K562 (cell line): ENCODE data around the gene MYO3B. TPM values are rescaled to one million over a fixed set of nuclear protein-coding genes. Genes with fewer than 3 reads are reported as not detected.

Experiments used
- ATAC-seq: fragments of 200-7000 bp; cut with Tn5 transposase; 3 replicates; pipeline ENCODE4 v1.9.1; 2020; ENCODE audit warnings: moderate library complexity
- BruUV-seq: library from RNA; stranded (reverse); fragments of 400-500 nt; replicated peaks from 2 replicates; lab custom pipeline; 2021; lab: Mats Ljungman, UMichigan
- CTCF ChIA-PET: fragments of 300-600 bp; formaldehyde crosslinking; extraction: SDS; loops from one replicate; lab custom pipeline; 2021; ENCODE audit warnings: low intra/inter-chr PET ratio; lab: Yijun Ruan, JAX
- POLR2A ChIA-PET: fragments of 300-600, 350-650 bp; sonication (Branson Sonifier 250); formaldehyde crosslinking; extraction: SDS; loops from one replicate; lab custom pipeline; 2021; ENCODE audit warnings: antibody characterized with exemption, inconsistent platforms; lab: Yijun Ruan, JAX
- DNase-seq, 4 experiments: peaks; one replicate each; pipeline versions ENCODE4 v3.0.0 to v3.0.0-alpha.2; 2011 to 2018; ENCODE audit warnings: low spot score in 3 of 4, mixed read lengths in 3 of 4; ENCODE audit errors: extremely low read depth in 1 of 4
- FAIRE-seq: peaks from 2 replicates; lab custom pipeline; 2011; peaks lifted over from hg19 to GRCh38; lab: Jason Lieb, UNC
- H2AFZ ChIP-seq: 2 replicates; pipeline ENCODE4 v1.6.0; 2011; ENCODE audit warnings: low read depth, low read length, control low read depth, inconsistent platforms
- H3K27ac ChIP-seq: fragments of 200-600 bp; 3 replicates; pipeline ENCODE4 v1.8.0; 2011; ENCODE audit warnings: low read depth, mild to moderate bottlenecking, control low read depth, inconsistent platforms, low read length, moderate library complexity, mixed read lengths; ENCODE audit errors: extremely low read depth
- H3K27me3 ChIP-seq, 2 experiments: fragments of 300-600 bp in 1 of 2; 2 replicates in 1 of 2; 3 replicates in 1 of 2; pipeline versions ENCODE4 v1.6.0 to v1.8.0; 2011; ENCODE audit warnings: inconsistent platforms in 2 of 2, low read length in 2 of 2, mild to moderate bottlenecking in 1 of 2, mixed read lengths in 1 of 2, moderate library complexity in 1 of 2; ENCODE audit not compliant: control insufficient read depth in 2 of 2, insufficient read depth in 2 of 2
- H3K36me3 ChIP-seq: fragments of 300-600 bp; 3 replicates; pipeline ENCODE4 v1.8.0; 2011; ENCODE audit warnings: mild to moderate bottlenecking, low read length, inconsistent platforms; ENCODE audit not compliant: control insufficient read depth, insufficient read depth
- H3K4me1 ChIP-seq, 2 experiments: fragments of 200-600 bp in 1 of 2; replicated peaks in 1 of 2; 2 replicates in 1 of 2; 3 replicates in 1 of 2; pipeline versions ENCODE4 v1.5.1 to v1.8.0; 2011; ENCODE audit warnings: inconsistent platforms in 2 of 2, low read length in 2 of 2, mild to moderate bottlenecking in 1 of 2, mixed read lengths in 1 of 2, moderate library complexity in 1 of 2; ENCODE audit not compliant: control insufficient read depth in 2 of 2, insufficient read depth in 2 of 2
- H3K4me2 ChIP-seq: 2 replicates; pipeline ENCODE4 v1.6.1; 2011; ENCODE audit warnings: low read length, control low read depth, inconsistent platforms, mixed read lengths; ENCODE audit not compliant: insufficient read depth
- H3K4me3 ChIP-seq: fragments of 200-600 bp; sonication (generic), shearing (Covaris generic); 2 replicates; pipeline ENCODE4 v1.5.1; 2016; ENCODE audit warnings: control low read depth, inconsistent platforms
- H3K79me2 ChIP-seq: fragments of 200-600 bp; 3 replicates; pipeline ENCODE4 v1.8.0; 2011; ENCODE audit warnings: low read length, inconsistent platforms; ENCODE audit not compliant: control insufficient read depth, insufficient read depth
- H3K9ac ChIP-seq, 2 experiments: 2 replicates each; pipeline versions ENCODE4 v1.6.0 to v1.6.1; 2011; ENCODE audit warnings: low read depth in 2 of 2, low read length in 2 of 2, control low read depth in 1 of 2, inconsistent platforms in 1 of 2, mild to moderate bottlenecking in 1 of 2, mixed read lengths in 1 of 2; ENCODE audit not compliant: insufficient read depth in 1 of 2
- H3K9me1 ChIP-seq: one replicate; pipeline ENCODE4 v1.6.0; 2011; ENCODE audit warnings: inconsistent platforms, mild to moderate bottlenecking, low read length, moderate library complexity; ENCODE audit not compliant: control insufficient read depth, insufficient read depth
- H3K9me3 ChIP-seq: replicated peaks from 2 replicates; pipeline ENCODE4 v1.5.1; 2011; ENCODE audit warnings: low read depth, low read length, inconsistent platforms; ENCODE audit not compliant: control insufficient read depth, insufficient read depth
- H4K20me1 ChIP-seq: replicated peaks from 2 replicates; pipeline ENCODE4 v1.6.1; 2011; ENCODE audit warnings: low read length, inconsistent platforms, mixed read lengths; ENCODE audit not compliant: control insufficient read depth, insufficient read depth
- RFX1 ChIP-seq: fragments of 450-650 bp; IDR thresholded peaks from 2 replicates; pipeline ENCODE4 v1.6.1; 2016; ENCODE audit warnings: mild to moderate bottlenecking, moderate library complexity
- TAF1 ChIP-seq: IDR thresholded peaks from 2 replicates; pipeline ENCODE4 v1.6.1; 2011; ENCODE audit warnings: mild to moderate bottlenecking, low read length, moderate library complexity; ENCODE audit not compliant: insufficient read depth, control insufficient read depth, severe bottlenecking; ENCODE audit errors: extremely low read depth
- ZBTB1 ChIP-seq: sonication (generic); formaldehyde crosslinking; IDR thresholded peaks from 2 replicates; pipeline ENCODE4 v1.8.1; 2023; ENCODE audit warnings: missing genetic modification reagents, low read depth, mild to moderate bottlenecking, borderline replicate concordance
- ZKSCAN8 ChIP-seq: fragments of 200-800 bp; sonication (Bioruptor generic); IDR thresholded peaks from 2 replicates; pipeline ENCODE4 v1.6.1; 2016; ENCODE audit warnings: missing genetic modification characterization, missing compliant biosample characterization
- WGBS: fragments of 100-300 bp; shearing (Covaris generic); methylation state at CpG from one replicate; pipeline ENCODE4 v1.1.6; 2016; ENCODE audit warnings: low coverage, mixed read lengths; ENCODE audit not compliant: insufficient coverage; ENCODE audit errors: missing lambda C conversion rate; 5-methylcytosine and 5-hydroxymethylcytosine counted together
- in situ Hi-C: fragments of 300-500 bp; cut with MboI; formaldehyde crosslinking; loops from 4 replicates; pipeline ENCODE4 v1.15.0; 2018; ENCODE audit warnings: inconsistent platforms, mixed read lengths
- intact Hi-C: fragments of 100-400 bp; cut with micrococcal nuclease; formaldehyde crosslinking; loops from 2 replicates; pipeline ENCODE4 v1.14.2; 2022
- polyA plus RNA-seq, 8 experiments: library from polyadenylated mRNA; depleted of rRNA in 4 of 8; stranded (reverse) in 5 of 8; unstranded in 3 of 8; fragments of >200 nt; fragmentation: Nextera tagmentation in 2 of 8; fragmentation: Illumina TruSeq in 1 of 8; extraction: Ambion mirVana in 2 of 8; extraction: Trizol in 1 of 8; gene quantifications; 2 replicates each; pipeline versions ENCODE4 v1.2.1 to v1.2.3, GENCODE V29; 2011 to 2014; ENCODE audit warnings: inconsistent platforms in 1 of 8, missing spikeins in 1 of 8
- total RNA-seq, 7 experiments: library from RNA; depleted of rRNA in 6 of 7; stranded (reverse); fragments of >200 nt in 6 of 7; fragmentation: Illumina TruSeq in 2 of 7; extraction: Trizol in 2 of 7; gene quantifications; 2 replicates each; pipeline versions ENCODE4 v1.2.1 to v1.2.3, GENCODE V29; 2011 to 2021; ENCODE audit warnings: low replicate concordance in 1 of 7

Gene MYO3B
- total and polyA plus RNA-seq, 9 of the 15 experiments (the other 6 are each of a cell fraction or from before 2014, with no cell fraction given) = 2.7 to 6.5 (median 3.6) TPM

- Histone ChIP-seq H3K27me3 (no peaks in the 10 kb centered on the region), H3K9me1 (no peaks in the 10 kb centered on the region), H3K79me2 (no peaks in the 10 kb centered on the region), H2AFZ (peak overlapping the region; percentile 90), H3K4me3 (no peak overlapping the region), H3K4me1 (peaks cover 0 to 11% of the 10 kb centered on the region in 2 experiments; a peak in 2 of 5 replicates)
- WGBS = 40% methylated on average over 2 of the region's 2 CpGs
- POLR2A ChIA-PET = interaction anchor here (0.8 to 2.4 kb wide), 5 partner anchors 9 to 477 kb away, joined by 3 to 14 read pairs (median 4); no protein-coding TSS in a partner anchor
- TF ChIP-seq ZKSCAN8 (CRISPR knock-in tag) (0 out of 2 replicates have a peak, but pooled peaks have one; percentile 32), TAF1 (no peak)
- TF ChIP-seq, all 486 proteins: peak for 1
- no peak overlapping the region for H3K4me2 ChIP-seq
- FAIRE-seq (no peak), ATAC-seq (peak; percentile 33; the same call in 1 of the 3 replicates), DNase-seq (no peak)
- in situ Hi-C loops (no loop called here), intact Hi-C loops (no loop called here)
- H3K36me3 ChIP-seq = no peaks in the 10 kb centered on the region
- H3K9me3 ChIP-seq = no peaks in the 10 kb centered on the region
- no peaks in the 10 kb centered on the region for H4K20me1 ChIP-seq
- BruUV-seq = no TSS peak
- H3K9ac ChIP-seq = no peak overlapping the region
- CTCF ChIA-PET = no interaction called here
- no peak overlapping the region for H3K27ac ChIP-seq
These were observed 44.9 kb downstream of the MYO3B start for GRCh38 chr2:170222842-170223241.

- no peak for FAIRE-seq
These were observed 46.8 kb downstream of the MYO3B start for GRCh38 chr2:170224692-170225294.

More at GRCh38 chr2:170224692-170225294, 46.8 kb downstream of the MYO3B start:
- 63% methylated on average over 7 of the region's 7 CpGs for WGBS
- in situ Hi-C loops (no loop called here), intact Hi-C loops (no loop called here)
- Histone ChIP-seq H3K9ac (no peak overlapping the region), H3K27ac (no peak overlapping the region), H3K9me3 (no peaks in the 10 kb centered on the region), H4K20me1 (no peaks in the 10 kb centered on the region), H3K9me1 (no peaks in the 10 kb centered on the region), H3K4me1 (peaks cover 0 to 15% of the 10 kb centered on the region in 2 experiments; a peak in 2 of 5 replicates), H2AFZ (no peak overlapping the region; the same call in 1 of the 2 replicates), H3K4me2 (no peak overlapping the region), H3K4me3 (no peak overlapping the region), H3K36me3 (no peaks in the 10 kb centered on the region), H3K27me3 (no peaks in the 10 kb centered on the region), H3K79me2 (no peaks in the 10 kb centered on the region)
- ATAC-seq (no peak), DNase-seq (no peak)
- BruUV-seq = no TSS peak
- POLR2A ChIA-PET = interaction anchor here (0.6 kb wide), 1 partner anchor 91 kb away, joined by 3 read pairs; no protein-coding TSS in a partner anchor
- TF ChIP-seq RFX1 = peak; percentile 81
- no peak for TF ChIP-seq ZBTB1 (CRISPR knock-in tag)
- CTCF ChIA-PET = no interaction called here
